Aorta (tissue), 5 donors: ENCODE data around the gene KIR3DL1. TPM values are rescaled to one million over a fixed set of nuclear protein-coding genes. Genes with fewer than 3 reads are reported as not detected.
"Not testable (repeated sequence)": the region's sequence is repeated elsewhere in the genome, so short reads cannot be mapped to it uniquely, and the experiment has no call there.

Source experiments
- ATAC-seq: fragments of 200-7000 bp; cut with Tn5 transposase; one replicate; pipeline ENCODE4 v1.9.1; 2022; ENCODE audit warnings: moderate library complexity; ENCODE audit not compliant: low FRiP score
- DNase-seq, 2 donors: peaks; one replicate each; pipeline ENCODE4 v3.0.0-alpha.2; 2020
- H3K27ac ChIP-seq, 2 donors: one replicate each; pipeline ENCODE4 v1.5.1; 2013; ENCODE audit warnings: low read length in 2 of 2, mild to moderate bottlenecking in 2 of 2, moderate library complexity in 2 of 2, control low read depth in 1 of 2, inconsistent platforms in 1 of 2, low read depth in 1 of 2
- H3K27me3 ChIP-seq, 2 donors: one replicate each; pipeline ENCODE4 v1.6.1; 2013; ENCODE audit warnings: control low read depth in 1 of 2, low read length in 1 of 2, mild to moderate bottlenecking in 1 of 2, moderate library complexity in 1 of 2; ENCODE audit not compliant: insufficient read depth in 2 of 2, control insufficient read depth in 1 of 2
- H3K36me3 ChIP-seq, 2 donors: one replicate each; pipeline ENCODE4 v1.6.1; 2013; ENCODE audit warnings: control low read depth in 1 of 2, low read length in 1 of 2, mild to moderate bottlenecking in 1 of 2; ENCODE audit not compliant: insufficient read depth in 2 of 2, control insufficient read depth in 1 of 2
- H3K4me1 ChIP-seq, 2 donors: one replicate each; pipeline ENCODE4 v1.6.1; 2013; ENCODE audit warnings: low read length in 2 of 2, control low read depth in 1 of 2, mild to moderate bottlenecking in 1 of 2, moderate library complexity in 1 of 2; ENCODE audit not compliant: insufficient read depth in 2 of 2, control insufficient read depth in 1 of 2
- H3K4me3 ChIP-seq, 2 donors: one replicate each; pipeline ENCODE4 v1.5.1; 2013; ENCODE audit warnings: low read length in 2 of 2, control low read depth in 1 of 2, mild to moderate bottlenecking in 1 of 2
- H3K9me3 ChIP-seq: one replicate; pipeline ENCODE4 v1.6.1; 2013; ENCODE audit warnings: mild to moderate bottlenecking, low read length; ENCODE audit not compliant: control insufficient read depth
- WGBS, 2 donors: extraction: QIAGEN DNeasy Blood & Tissue Kit; methylation state at CpG; one replicate each; pipeline ENCODE4 v1.1.7; 2013; 5-methylcytosine and 5-hydroxymethylcytosine counted together
- intact Hi-C, 2 donors: fragments of 100-400 bp; cut with DNase I; formaldehyde crosslinking; loops; one replicate each; pipeline versions ENCODE4 v1.14.2 to v1.15.0; 2022
- polyA plus RNA-seq, 2 donors: library from polyadenylated mRNA; stranded (reverse); fragments of 200-250 nt; gene quantifications; one replicate each; pipeline ENCODE4 v1.2.3, GENCODE V29; 2013
- total RNA-seq, 2 donors: library from RNA; stranded (reverse); fragmentation: NEBNext Ultra II Directional; extraction: Animal tissue kit (Norgen Biotek cat#: 25700); gene quantifications; one replicate each; pipeline ENCODE4 v1.2.1, GENCODE V29; 2021
- donor health status: healthy with polysubstance abuse.
- donor health status: Bipolar disorder and iron deficiency.
- donor health status: DM: no; HTN: no; CAD: no.
- donor health status: DM: no; HTN: no; CAD: no.
- donor health status: DM: yes; HTN: yes; CAD: no.

Gene KIR3DL1
- total and polyA plus RNA-seq, 4 donors, result not detected

DNA sequence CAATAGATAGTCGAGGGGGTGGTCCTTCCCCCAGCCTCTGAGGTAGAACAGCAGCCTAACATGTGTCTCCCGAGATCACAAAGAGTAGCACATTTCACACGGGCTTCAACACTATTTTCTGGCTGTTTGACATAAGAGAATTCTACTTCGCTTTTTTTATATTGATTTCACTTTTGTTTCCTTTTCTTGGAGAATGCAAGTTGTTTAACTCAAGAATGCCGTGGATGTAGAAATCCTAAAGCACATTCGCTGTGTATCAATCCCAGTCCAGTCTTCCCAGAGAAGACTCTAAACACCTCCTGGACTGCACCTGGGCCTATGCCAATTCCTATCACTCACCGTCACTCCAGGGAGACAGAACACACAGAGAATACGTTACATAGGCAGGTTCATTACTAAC lies 11.8 kb downstream of the KIR3DL1 start:
- H3K9me3 ChIP-seq, H3K36me3 ChIP-seq, H3K27ac ChIP-seq, DNase-seq, H3K4me3 ChIP-seq, ATAC-seq, H3K27me3 ChIP-seq, H3K4me1 ChIP-seq, intact Hi-C loops: not testable (repeated sequence)
- 74% methylated on average over 6 to 8 of the region's 8 CpGs for WGBS, 2 donors

DNA sequence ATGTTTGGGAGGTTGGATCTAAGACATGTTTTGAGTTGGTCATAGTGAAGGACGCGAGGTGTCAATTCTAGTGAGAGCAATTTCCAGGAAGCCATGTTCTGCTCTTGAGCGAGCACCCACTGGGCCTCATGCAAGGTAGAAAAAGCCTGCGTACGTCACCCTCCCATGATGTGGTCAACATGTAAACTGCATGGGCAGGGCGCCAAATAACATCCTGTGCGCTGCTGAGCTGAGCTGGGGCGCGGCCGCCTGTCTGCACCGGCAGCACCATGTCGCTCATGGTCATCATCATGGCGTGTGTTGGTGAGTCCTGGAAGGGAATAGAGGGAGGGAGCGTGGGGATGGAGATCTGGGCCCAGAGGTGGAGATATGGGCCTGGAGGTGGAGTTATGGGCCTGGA lies 16.2 kb downstream of the KIR3DL1 start, which contains the start of gene KIR2DS4:
KIR2DS4 (plus strand) TSS at position 181 of the 400 bp plus-strand sequence.
- H3K27ac ChIP-seq, DNase-seq, H3K9me3 ChIP-seq, H3K4me3 ChIP-seq, H3K36me3 ChIP-seq, ATAC-seq, H3K4me1 ChIP-seq, H3K27me3 ChIP-seq, intact Hi-C loops: not testable (repeated sequence)
- WGBS, 2 donors, result 81 to 90% methylated on average over 14 of the region's 14 CpGs

DNA sequence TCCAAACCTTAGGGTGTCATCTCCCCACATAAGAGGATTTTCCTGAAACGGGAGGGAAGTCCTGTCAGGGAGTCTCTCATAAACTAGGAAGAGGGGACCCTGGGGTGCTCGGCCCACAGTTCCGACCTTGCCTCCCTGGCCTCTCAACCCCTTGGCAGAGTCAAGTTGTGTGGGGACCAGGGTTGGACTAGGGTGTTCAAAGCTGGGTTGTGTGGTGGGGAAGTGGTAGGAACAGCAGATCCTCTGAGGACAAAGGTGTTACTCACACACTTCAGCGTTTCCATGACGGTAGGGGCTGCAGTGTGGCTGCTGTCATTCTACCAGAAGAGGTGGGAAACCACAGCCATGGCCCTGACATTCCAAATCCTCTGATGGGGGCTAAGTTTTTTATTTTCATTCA lies 18.9 kb downstream of the KIR3DL1 start:
- DNase-seq, intact Hi-C loops, H3K4me1 ChIP-seq, H3K27ac ChIP-seq, H3K9me3 ChIP-seq, H3K27me3 ChIP-seq, H3K4me3 ChIP-seq, H3K36me3 ChIP-seq, ATAC-seq: not testable (repeated sequence)
- WGBS, 2 donors, result 71 to 80% methylated on average over 5 of the region's 5 CpGs

DNA sequence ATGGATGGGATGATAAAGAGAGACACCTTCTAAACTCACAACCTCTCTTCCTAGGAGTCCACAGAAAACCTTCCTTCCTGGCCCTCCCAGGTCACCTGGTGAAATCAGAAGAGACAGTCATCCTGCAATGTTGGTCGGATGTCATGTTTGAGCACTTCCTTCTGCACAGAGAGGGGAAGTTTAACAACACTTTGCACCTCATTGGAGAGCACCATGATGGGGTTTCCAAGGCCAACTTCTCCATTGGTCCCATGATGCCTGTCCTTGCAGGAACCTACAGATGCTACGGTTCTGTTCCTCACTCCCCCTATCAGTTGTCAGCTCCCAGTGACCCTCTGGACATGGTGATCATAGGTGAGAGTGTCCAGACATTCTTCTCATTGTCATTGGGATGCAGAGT lies 21.3 kb downstream of the KIR3DL1 start:
- ATAC-seq, H3K27me3 ChIP-seq, H3K4me1 ChIP-seq, H3K4me3 ChIP-seq, H3K9me3 ChIP-seq, H3K27ac ChIP-seq, H3K36me3 ChIP-seq, DNase-seq, intact Hi-C loops: not testable (repeated sequence)
- WGBS, 2 donors, result 40 to 61% methylated on average over 2 of the region's 2 CpGs

DNA sequence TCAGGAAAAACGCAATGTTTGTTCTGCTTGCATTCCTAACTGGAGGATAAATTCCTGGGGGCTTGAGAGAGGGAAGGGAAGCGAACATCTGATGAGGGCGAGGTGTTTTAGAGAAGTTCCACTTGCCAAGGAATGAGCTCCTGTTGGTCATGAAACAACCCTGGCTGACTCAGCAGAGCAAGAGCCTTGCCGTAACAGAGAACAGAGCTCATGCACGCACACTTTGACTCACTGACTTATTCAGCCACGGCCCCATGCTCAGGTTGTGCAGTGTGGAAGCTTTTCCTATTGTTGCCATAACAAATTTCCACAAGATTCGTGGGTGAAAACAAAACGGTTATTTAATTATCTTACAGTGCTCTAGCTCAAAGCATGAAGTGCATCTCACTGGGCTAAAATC lies 26.9 kb downstream of the KIR3DL1 start:
- H3K9me3 ChIP-seq, H3K4me1 ChIP-seq, ATAC-seq, H3K27ac ChIP-seq, H3K27me3 ChIP-seq, DNase-seq, H3K4me3 ChIP-seq, H3K36me3 ChIP-seq, intact Hi-C loops: not testable (repeated sequence)
- WGBS, 2 donors, result 67 to 69% methylated on average over 8 of the region's 8 CpGs

DNA sequence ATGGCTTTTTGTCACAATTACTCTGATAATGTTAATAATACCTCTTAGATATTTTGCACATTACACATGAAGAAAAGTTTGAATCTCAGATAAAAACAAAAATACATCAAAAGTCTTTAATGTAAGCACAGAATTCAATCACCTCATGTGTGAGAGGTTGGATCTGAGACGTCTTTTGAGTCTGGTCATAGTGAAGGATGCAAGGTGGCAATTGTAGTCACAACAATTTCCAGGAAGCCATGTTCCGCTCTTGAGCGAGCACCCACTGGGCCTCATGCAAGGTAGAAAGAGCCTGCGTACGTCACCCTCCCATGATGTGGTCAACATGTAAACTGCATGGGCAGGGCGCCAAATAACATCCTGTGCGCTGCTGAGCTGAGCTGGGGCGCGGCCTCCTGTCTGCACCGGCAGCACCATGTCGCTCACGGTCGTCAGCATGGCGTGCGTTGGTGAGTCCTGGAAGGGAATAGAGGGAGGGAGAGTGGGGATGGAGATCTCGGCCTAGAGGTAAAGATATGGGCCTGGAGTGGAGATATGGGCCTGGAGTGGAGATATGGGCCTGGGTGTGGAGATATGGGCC lies 33.9 kb downstream of the KIR3DL1 start, which contains the start of gene KIR3DL2:
KIR3DL2 (plus strand) TSS at position 383 of the 580 bp plus-strand sequence; CDS start at position 416, 33 bp downstream.
- ATAC-seq, H3K4me3 ChIP-seq, DNase-seq, H3K9me3 ChIP-seq, H3K4me1 ChIP-seq, H3K27me3 ChIP-seq, H3K36me3 ChIP-seq, intact Hi-C loops, H3K27ac ChIP-seq: not testable (repeated sequence)
- 83 to 89% methylated on average over 16 of the region's 16 CpGs for WGBS, 2 donors

DNA sequence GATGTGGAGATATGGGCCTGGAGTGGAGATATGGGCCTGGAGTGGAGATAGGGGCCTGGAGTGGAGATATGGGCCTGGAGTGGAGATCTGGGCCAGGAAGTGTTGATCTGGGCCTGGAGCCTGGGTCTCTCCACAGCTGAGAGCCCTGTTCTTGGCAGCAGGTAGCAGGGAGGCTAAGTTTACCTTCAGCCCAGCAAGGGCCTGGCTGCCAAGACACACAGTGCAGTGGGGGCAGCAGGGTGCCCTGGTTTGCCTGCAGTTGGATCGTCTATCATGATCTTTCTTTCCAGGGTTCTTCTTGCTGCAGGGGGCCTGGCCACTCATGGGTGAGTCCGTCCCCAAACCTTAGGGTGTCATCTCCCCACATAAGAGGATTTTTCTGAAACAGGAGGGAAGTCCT lies 34.7 kb downstream of the KIR3DL1 start:
- no peaks in the 10 kb centered on the region for H3K27me3 ChIP-seq
- H3K36me3 ChIP-seq, result no peaks in the 10 kb centered on the region
- ATAC-seq, result no peak
- H3K4me1 ChIP-seq, result no peaks in the 10 kb centered on the region
- peaks cover 5% of the 10 kb centered on the region for H3K9me3 ChIP-seq
- no peak overlapping the region for H3K4me3 ChIP-seq
- WGBS, 2 donors, result 38 to 59% methylated on average over 2 of the region's 2 CpGs
- no peak overlapping the region for H3K27ac ChIP-seq
- intact Hi-C loops, result no loop called here
- DNase-seq, result no peak

DNA sequence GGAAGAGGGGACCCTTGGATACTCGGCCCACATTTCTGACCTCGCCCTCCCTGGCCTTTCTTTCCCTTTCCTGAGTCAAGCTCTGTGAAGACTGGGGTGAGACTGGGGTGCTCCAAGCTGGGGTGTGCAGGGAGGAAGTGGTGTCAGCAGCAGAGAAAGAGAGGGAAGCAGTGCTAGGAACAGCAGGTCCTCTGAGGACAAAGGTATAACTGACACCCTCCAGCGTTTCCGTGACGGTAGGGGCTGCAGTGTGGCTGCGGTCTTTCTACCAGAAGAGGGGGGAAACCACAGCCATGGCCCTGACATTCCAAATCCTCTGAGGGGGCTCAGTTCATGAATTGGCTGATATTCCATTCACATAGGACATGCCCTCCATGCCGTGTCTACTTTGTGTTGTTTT lies 35.1 kb downstream of the KIR3DL1 start:
- ATAC-seq (no peak), DNase-seq (no peak)
- H3K27ac ChIP-seq, result no peak overlapping the region
- H3K4me3 ChIP-seq, result no peak overlapping the region
- H3K4me1 ChIP-seq, result no peaks in the 10 kb centered on the region
- H3K9me3 ChIP-seq, result peaks cover 4% of the 10 kb centered on the region
- WGBS, 2 donors, result 84 to 87% methylated on average over 7 of the region's 7 CpGs
- H3K27me3 ChIP-seq, result no peaks in the 10 kb centered on the region
- intact Hi-C loops, result no loop called here
- no peaks in the 10 kb centered on the region for H3K36me3 ChIP-seq

DNA sequence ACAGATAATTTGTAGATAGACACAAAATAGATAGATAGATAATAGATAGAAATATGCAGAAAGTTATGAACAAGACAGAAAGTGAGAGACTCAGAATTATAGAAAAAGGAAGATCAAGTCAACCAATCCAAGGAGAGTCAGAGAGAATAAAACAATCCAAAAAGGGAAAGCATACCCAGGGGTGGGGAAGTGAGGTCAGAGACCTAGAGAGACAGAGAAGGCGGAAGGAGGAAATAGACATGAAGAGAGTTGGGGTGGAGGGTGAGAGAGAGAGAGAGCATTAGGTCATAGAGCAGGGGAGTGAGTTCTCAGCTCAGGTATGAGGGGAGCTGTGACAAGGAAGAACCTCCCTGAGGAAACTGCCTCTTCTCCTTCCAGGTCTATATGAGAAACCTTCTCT lies 39.0 kb downstream of the KIR3DL1 start:
- H3K4me3 ChIP-seq, H3K9me3 ChIP-seq, H3K27me3 ChIP-seq, H3K36me3 ChIP-seq, ATAC-seq, H3K27ac ChIP-seq, H3K4me1 ChIP-seq, DNase-seq, intact Hi-C loops: not testable (repeated sequence)
- WGBS, 2 donors, result 49 to 83% methylated on average over 1 of the region's 1 CpG
